GM21786 (cell line): ENCODE measurements around the gene HOXC6.

Source experiments
- ATAC-seq: cut with Tn5 transposase; IDR thresholded peaks from one replicate; pipeline ENCODE4 v1.9.1; 2021; ENCODE audit not compliant: unreplicated experiment

HOXC6 gene

DNA sequence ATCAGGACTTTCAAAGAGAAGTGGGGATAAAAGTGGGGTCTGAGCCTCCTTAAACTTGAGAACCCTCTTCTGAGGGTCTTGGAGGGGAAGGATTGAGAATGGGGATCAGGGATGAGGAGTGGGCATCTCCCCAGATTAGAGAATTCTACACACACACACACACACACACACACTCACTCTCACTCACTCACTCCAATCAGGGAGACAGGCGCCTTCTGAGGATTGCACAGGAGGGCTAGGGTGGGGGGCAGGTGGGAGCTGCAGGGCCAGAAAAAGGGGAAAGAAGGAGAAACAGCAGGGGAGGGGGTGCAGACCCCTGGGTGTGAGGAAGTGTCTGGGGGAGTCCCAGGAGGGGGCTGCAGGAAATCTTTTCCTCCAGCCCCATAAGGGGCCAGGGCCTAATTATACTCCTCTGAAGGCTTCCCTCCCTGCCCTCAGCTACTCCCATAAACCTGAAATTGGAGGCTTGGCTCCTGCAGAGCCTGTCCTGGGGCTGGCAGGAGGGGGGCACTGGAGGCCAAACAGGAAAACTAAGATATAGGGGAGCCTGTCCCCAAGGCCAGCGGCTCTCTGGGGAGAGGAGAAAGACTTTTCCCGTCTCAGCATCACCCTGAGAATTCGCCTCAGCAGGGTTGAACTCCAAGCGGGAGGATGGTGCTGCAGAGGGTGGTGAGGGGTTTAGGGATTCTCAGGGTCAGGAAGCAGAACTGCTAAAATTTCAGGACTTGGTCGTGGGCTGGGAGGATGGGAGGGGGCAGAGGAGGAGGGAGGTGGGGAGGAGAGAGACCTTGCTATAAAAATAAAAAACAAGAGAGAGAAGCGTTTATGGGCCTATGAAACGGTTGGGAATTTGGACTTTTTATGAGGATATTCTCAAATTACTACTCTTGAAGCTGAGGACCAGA lies 26.7 kb upstream of the HOXC6 start:
- ATAC-seq, result no peak

DNA sequence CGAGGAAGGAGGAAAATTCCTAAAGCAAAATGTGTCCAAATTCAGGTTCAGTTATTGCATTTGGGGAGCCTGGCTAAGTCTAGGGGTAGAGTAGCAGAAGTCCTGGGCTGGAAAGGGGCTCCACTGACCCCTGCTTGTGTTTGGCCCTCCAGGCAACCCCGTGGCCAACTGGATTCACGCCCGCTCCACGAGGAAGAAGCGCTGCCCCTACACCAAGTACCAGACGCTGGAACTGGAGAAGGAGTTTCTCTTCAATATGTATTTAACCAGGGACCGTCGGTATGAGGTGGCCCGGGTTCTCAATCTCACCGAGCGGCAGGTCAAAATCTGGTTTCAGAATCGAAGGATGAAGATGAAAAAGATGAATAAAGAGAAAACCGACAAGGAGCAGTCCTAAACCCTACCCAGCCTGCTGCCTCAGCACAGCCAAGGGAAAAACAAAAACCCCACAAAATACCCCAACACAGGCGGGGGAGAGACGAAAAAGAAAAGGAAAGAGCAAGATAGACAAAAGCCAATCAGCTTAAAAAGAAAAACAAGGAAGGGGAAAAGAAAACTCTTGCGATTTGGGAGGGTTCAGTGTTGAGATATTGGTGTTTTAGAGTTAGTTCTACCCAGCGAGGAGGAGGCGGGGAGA lies 25.8 kb upstream of the HOXC6 start:
- ATAC-seq, result no peak

DNA sequence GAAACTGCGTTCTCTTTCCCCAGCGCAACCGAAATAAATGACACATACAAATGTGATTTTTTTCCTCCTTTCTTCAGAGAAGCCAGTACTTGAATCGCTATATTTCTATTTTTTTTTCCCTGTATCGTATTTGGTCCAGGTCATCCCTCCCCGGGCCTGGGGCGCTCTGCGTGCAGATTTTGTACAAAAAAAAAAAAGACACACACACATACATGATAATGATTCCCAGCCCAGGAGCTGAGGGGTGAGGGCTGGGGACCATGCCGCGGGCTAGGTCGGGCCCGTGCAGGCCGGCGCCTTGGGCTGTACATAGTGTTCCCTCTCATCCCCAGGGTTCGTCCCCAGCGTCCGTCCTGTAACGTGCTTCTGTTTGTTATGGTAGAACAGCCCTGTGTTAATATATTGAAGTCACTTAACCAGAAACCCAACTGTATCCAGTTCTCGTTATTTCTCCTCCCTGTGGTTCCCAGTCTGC lies 25.3 kb upstream of the HOXC6 start:
- no peak for ATAC-seq

DNA sequence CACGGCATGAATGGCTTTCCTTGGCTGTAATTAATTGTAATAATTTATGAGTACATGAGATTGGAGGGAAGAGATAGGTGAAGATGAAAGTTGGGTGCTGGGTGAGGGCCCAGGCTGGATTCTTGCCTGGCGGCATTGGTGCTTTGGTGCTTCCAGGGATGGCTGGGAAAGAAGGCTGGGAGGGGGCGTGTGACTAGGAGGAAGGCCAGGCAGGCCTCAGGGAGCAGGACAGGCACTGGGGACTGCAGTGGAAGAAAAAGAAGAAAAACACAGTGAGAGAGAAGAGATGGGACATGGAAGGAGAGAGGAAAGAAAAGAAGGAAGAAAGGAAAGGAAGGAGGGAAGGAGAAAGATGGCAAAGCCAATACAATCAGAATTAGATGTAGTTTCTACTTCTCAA lies 24.6 kb upstream of the HOXC6 start:
- no peak for ATAC-seq

DNA sequence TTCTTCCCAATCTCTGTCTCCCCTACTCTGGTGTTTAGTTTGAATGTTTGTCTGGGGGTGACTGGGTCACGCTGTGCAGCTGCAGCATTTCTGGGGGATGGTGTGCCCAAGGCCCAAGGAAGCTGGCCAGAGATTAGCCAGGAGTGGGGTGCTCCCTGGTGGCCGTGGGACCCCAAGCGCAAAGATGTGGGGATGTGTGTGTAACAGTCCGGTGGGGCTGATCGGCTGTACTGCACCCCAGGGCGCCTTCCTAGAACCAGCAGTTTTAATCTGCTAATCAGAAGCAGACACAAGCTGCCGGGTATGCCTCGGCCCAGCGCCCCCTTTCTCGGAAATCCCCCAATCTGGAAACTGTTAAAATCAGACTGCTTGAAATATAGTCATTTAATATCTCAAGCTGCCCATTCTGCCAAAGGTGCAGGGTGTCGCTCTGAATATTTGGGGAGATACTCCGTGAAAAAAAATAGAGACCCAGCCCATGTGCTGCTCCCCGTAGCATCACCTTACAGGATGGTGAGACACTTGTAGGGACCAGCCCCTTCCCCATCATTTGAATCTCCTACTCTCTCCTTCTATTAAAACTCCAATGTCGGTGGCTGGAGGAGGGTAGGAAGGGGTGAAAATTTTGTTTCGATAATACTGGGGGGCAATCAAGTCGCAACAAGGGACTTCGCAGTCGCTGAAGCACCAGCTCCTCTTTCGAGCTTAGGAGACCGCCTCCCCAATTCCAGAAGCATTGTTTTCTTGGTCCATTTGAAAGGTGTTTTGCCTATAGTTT lies 24.0 kb upstream of the HOXC6 start:
- no peak for ATAC-seq

DNA sequence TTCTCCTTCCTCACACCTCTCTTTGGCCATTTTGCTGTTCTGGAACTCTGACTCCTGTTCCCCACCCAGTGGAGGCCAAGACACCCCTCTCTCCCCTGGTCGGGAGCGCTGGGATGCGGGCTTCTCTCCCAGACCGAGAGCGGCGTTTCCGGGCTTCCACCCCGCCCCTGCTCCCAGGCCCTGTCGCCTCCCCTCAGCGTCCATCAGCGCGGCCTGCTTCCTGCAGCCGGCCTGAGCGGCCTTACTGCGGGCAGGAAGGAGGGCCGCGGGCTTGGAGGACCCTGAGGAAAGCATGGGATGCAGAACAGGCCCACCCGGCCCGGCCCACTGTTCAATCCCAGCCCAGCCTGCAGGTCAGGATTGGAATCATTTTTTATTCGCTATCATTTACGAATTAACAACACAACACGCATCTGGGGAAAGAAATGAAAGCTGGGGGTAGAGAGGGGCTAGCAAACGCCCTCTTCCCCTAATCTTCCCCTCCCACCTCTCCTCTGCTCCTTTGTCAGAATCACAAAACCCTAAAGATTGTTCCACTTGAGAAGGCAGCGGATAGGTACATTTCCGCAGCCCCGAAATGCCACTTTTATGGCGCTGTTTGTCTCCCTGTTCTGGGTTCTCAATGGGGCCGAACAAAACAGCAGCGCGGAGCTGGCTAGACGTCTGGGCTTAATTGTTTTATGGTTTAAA lies 23.3 kb upstream of the HOXC6 start:
- ATAC-seq, result no peak

DNA sequence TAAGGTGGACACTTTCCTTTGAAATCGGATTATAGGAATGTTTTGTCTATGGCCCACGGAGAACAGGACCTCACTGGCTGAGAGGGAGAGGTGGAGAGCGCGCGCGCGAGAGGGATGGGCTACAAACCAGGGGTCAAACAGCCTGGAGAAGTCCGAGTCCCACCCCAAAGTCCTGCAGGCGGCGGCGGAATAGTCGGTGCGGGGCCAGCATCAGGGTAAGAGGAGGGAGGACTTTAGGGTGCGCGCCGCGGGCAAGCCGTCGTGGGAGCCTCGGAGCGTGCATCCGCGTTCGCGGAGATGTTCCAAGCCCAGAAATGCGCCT lies 22.7 kb upstream of the HOXC6 start:
- ATAC-seq, result no peak

DNA sequence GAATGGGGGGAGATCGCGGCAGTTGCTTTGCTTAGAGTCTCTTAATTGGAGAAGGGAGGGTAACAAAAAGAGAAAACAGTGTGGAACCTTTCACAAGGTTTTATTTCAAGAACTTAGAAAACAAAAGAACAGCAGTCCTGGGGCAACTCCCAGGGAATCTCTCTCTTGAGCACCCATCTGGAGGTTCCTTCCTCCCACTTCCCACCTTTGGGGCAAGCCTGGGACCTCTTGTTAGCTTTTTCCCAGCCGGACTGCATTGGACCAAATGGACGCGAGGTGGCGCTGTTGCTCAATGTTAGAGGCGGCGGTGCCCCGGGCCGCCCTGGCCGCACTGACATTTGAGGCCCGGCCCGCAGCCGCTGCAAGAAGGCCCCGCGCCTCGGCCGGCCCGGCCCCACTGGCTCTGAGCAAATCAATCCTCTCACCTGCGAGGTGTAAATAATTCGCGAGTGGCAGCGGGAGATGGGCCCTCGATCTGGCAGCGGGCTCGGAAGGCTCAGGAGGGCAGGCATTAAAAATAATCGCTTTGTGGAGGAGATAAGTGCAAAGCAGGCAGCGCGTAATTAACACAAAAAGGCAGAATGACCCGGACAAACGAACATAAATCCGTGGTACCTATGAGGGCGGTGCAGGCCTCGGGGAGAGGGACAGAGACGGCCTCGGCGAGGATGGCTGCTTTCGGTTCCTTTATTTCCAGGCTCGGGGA lies 22.2 kb upstream of the HOXC6 start:
- ATAC-seq, result peak; percentile 74

DNA sequence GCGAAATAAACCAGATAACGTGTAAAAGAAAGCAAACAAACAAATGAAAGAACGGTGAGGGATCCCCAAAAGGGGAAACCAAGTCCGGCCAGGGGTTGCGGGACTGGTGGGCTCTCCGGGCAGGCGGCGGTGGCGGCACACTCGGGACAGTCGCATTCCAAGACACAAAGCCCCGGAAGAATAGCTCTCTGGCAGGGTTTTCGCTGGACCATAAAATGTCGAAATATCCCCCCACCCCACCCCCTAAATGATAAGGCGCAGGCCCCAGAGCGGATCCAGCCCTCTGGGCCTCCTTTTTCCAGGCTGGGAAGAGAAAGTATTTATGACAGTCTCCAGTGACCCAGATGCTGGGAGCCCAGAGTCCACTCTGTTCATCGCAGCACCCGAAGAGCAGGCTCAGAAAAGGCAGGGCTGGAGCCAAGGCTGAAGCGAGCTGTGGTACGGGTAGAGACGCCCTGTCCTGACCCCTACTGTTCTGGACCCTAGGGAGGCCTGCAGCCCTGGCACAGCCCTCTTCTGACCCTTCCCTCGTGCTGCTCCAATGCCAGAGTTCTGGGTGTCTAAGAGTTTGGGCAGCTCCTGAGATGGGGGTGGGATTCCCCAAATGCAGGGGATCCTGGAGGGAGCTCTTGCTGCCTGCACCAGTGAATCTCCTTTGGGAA lies 21.6 kb upstream of the HOXC6 start:
- ATAC-seq, result no peak

DNA sequence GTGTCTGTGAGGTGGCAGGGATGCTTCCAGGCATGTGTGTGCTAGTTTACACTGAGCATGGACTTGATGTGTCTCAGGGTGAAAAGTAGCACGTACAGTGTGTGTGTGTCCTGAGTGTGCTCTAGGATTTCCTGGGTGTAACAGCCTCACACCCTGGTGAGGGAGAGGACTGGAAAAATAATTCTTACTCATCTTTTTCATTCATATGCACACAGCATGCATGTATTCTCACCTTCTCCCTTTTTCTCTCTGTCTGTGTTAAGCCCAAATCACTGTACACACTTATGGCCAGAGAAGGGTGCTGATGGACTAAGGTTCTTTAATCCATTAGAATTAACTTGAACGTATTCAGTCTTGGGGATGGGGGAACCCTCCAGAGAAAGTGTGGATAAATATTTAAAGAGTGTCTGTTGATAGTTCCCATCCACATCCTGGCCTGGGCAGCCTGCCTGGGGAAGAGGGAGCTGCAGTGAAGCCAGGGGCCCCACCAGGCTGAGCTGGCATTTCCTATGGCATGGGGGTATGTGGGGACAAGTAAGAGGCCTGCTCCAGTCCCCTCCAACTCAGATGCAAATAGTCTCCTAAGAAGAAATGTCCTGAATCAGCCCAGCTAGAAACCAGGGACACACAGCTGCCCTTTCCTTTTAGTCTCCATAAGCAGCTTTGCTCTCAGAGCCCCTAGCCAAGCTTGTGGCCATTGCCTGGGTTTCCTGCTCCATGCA lies 20.5 kb upstream of the HOXC6 start:
- no peak for ATAC-seq

DNA sequence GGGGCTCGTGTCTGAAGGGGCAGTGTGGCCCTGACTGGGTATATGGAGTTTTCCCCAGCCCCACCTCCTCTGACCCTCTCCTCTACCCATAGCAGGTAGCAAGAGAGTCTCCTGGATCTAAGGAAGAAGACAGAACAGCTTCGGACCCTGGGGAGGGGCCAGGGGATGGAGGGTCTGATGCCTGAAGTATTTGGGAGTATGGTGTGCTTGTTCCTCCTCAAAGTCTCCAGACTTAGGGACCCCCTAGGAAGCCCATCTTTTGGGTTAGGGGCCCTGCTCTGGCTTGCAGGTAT lies 20.0 kb upstream of the HOXC6 start:
- ATAC-seq, result no peak

DNA sequence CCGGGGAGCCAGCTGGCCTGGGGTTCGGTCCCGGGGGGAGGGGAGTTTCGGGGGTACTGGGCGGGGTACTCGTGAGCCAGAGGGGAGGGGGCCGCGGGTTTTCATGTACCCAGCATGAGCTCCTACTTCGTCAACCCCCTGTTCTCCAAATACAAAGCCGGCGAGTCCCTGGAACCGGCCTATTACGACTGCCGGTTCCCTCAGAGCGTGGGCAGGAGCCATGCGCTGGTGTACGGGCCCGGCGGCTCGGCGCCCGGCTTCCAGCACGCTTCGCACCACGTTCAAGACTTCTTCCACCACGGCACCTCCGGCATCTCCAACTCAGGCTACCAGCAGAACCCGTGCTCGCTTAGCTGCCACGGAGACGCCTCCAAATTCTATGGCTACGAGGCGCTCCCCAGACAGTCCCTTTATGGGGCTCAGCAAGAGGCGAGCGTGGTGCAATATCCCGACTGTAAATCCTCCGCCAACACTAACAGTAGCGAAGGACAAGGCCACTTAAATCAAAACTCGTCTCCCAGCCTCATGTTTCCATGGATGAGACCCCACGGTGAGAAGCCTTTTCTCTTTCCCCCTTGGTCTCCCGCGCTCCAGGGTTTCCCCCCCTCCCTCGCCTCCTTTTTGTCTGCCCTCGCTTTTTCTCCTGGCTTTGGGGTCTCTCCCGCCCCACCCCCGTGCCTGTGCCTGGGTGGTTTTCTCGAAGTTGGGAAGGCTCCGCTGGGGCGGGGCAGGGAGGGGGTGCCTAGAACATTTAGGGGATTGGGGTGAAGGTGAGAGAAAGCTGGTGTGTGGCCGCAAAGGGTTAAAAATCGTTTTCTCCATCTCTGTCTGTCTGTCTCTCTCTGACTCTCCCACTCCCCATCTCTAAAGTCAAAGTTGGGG lies 18.8 kb upstream of the HOXC6 start:
- ATAC-seq, result no peak

DNA sequence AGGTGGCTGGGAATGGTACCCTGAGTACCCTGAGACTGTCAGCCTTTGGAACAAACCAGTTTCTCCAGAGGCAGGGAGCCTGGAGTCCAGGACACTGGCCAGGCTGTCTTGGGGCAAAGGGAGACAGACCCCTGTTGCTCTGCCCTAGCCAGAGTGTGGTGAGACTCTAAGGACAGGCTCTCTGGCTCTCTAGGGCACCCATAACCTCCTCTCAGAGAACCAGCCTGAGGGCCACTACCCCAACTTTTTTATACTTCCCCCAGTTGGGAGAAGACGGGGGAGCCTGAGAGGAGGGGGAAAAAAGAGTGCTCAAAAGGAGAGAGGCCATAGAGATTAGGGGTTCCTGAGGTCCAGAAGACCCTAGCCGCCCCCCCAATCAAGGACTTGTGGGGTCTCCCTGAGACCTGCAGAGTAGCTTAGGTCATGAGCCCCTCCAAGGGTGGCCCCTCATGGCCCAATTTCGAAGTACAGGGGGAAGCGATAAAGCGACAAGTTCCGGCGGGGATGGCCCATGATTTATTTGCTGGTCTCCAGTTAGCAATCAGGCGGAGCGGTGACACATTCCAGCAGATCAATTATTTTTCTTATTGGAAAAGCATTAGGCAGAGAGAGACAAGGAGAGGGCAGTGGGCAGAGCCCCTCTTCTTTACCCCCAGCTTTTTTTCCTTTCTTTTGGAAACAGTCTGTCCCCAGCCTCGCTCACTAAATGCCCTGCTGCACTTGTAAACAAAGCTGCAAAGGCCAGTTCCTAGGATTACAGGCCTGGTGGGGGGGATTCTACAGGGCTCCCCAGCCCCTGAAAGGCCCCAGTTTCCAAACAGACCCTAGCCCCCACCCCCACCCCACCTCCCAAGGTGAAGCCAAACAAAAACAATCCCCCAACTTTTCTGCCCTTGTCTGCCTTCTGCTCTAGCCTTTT lies 17.9 kb upstream of the HOXC6 start:
- no peak for ATAC-seq

DNA sequence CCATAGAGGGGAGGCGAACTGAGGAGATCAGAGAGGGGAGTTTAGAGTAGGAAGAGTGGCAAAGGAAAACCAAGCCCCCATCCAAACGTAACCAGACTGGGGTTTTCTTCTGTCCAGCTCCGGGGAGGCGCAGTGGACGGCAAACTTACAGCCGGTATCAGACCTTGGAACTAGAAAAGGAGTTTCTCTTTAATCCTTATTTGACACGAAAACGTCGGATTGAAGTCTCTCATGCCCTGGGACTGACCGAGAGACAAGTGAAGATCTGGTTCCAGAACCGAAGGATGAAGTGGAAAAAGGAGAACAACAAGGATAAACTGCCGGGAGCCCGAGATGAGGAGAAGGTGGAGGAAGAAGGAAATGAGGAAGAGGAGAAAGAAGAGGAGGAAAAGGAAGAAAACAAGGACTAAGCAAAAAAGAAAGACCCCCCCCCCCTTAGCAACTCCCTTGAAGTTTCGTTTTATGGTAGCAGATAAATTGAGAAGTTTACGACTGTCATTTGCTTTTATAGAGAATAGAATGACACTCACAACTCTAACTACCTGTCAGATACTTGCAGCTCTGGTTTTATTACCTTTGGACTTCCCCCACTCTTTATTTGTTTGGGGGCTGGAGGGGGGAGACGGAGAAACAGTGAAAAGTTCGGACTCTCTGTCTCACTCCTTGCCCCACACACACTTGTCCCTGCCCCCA lies 17.1 kb upstream of the HOXC6 start:
- no peak for ATAC-seq

DNA sequence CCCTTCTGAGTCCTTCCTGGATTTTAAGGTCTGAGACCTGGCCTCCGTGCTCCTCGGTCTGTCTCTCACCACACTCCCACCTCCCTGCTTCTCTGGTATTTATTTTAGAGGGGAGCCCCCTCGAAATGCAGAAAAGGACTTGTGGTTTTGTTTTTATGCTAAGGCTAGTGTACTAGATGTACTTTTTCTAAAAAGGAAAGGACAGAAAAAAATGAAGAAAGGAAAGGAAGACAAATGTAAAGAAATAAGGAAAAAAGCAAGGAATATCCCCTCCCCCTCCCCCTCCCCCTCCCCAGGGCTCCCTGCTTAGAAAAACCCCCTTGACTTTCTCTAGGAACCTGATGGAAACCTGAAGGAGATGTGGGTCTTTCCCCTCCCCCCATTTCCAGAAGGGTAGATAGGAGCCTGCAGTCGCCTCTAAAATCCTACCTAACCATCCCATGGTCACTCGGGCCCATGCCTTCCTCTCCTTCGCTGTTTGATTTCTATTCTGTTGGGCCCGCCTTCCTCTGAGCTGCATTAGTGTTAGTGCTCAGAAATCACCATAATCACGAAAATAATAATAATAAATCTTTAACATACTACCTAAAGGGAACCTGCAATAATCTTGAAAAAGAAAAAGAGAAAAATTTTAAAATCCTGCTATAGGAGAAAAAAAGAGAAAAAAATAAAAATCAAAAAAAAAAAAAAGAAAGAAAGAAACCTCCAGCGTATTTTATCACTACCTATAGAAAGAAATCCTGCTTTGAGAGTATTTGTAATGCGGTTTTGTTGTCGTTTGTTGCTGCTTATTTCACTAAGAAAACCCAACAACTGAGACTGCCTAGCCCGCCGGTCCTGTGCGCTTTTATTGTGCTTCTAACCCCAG lies 16.3 kb upstream of the HOXC6 start:
- ATAC-seq, result no peak
